NCI-H82 (cell line): ENCODE data around the gene TRIM17.

ENCODE experiments used
- DNase-seq: peaks from one replicate; lab custom pipeline; 2025; lab: John Stamatoyannopoulos, UW

The TRIM17 gene

GRCh38 chr1:228417061-228417460, 400 bp upstream of the TRIM17 start:
- no peak for DNase-seq

GRCh38 chr1:228415853-228416216, 826 bp downstream of the TRIM17 start:
- DNase-seq, result no peak

GRCh38 chr1:228415221-228415620, 1.4 kb downstream of the TRIM17 start:
- DNase-seq, result no peak

- DNase-seq, result no peak
These were observed 2.0 kb downstream of the TRIM17 start for GRCh38 chr1:228414511-228415211.

- no peak for DNase-seq
These were observed 3.2 kb downstream of the TRIM17 start for GRCh38 chr1:228413241-228414010.

- DNase-seq, result no peak
These were observed 4.9 kb downstream of the TRIM17 start for GRCh38 chr1:228411548-228412430.

- no peak for DNase-seq
These were observed 5.5 kb downstream of the TRIM17 start for GRCh38 chr1:228411121-228411520.

GRCh38 chr1:228410671-228411070, 6.0 kb downstream of the TRIM17 start:
- no peak for DNase-seq

- no peak for DNase-seq
These were observed 6.6 kb downstream of the TRIM17 start for GRCh38 chr1:228410015-228410414.

- no peak for DNase-seq
These were observed 7.5 kb downstream of the TRIM17 start for GRCh38 chr1:228408869-228409805.

- no peak for DNase-seq
These were observed 8.4 kb downstream of the TRIM17 start for GRCh38 chr1:228408041-228408868.

- no peak for DNase-seq
These were observed 9.3 kb downstream of the TRIM17 start for GRCh38 chr1:228407106-228408040.

GRCh38 chr1:228405979-228406228, 10.8 kb downstream of the TRIM17 start:
- DNase-seq, result no peak

- DNase-seq, result peak; percentile 47
These were observed 11.3 kb downstream of the TRIM17 start for GRCh38 chr1:228405200-228405978.

GRCh38 chr1:228404107-228404720, 12.4 kb downstream of the TRIM17 start:
- no peak for DNase-seq

GRCh38 chr1:228403231-228403631, 13.4 kb downstream of the TRIM17 start:
- no peak for DNase-seq

- DNase-seq, result no peak
These were observed 14.0 kb downstream of the TRIM17 start for GRCh38 chr1:228402641-228403025.
